ENCODE results near the gene CEP20.

GRCh38 chr16:15911198-15911597 lies 22.8 kb upstream of the CEP20 start:
- TF ChIP-seq, protein P1, sequence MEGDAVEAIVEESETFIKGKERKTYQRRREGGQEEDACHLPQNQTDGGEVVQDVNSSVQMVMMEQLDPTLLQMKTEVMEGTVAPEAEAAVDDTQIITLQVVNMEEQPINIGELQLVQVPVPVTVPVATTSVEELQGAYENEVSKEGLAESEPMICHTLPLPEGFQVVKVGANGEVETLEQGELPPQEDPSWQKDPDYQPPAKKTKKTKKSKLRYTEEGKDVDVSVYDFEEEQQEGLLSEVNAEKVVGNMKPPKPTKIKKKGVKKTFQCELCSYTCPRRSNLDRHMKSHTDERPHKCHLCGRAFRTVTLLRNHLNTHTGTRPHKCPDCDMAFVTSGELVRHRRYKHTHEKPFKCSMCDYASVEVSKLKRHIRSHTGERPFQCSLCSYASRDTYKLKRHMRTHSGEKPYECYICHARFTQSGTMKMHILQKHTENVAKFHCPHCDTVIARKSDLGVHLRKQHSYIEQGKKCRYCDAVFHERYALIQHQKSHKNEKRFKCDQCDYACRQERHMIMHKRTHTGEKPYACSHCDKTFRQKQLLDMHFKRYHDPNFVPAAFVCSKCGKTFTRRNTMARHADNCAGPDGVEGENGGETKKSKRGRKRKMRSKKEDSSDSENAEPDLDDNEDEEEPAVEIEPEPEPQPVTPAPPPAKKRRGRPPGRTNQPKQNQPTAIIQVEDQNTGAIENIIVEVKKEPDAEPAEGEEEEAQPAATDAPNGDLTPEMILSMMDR (IDR thresholded peaks at IDR 0.05), result no peak
- TF ChIP-seq POLR2A (IDR thresholded peaks at IDR 0.05), result no peak

Measured in vagina (tissue), 2 donors.